ENCODE data around the gene HRAS. TPM values are rescaled to one million over a fixed set of nuclear protein-coding genes. Genes with fewer than 3 reads are reported as not detected.

The HRAS gene
- total RNA-seq, 1 experiment from 2014 or later: 175 TPM

DNA sequence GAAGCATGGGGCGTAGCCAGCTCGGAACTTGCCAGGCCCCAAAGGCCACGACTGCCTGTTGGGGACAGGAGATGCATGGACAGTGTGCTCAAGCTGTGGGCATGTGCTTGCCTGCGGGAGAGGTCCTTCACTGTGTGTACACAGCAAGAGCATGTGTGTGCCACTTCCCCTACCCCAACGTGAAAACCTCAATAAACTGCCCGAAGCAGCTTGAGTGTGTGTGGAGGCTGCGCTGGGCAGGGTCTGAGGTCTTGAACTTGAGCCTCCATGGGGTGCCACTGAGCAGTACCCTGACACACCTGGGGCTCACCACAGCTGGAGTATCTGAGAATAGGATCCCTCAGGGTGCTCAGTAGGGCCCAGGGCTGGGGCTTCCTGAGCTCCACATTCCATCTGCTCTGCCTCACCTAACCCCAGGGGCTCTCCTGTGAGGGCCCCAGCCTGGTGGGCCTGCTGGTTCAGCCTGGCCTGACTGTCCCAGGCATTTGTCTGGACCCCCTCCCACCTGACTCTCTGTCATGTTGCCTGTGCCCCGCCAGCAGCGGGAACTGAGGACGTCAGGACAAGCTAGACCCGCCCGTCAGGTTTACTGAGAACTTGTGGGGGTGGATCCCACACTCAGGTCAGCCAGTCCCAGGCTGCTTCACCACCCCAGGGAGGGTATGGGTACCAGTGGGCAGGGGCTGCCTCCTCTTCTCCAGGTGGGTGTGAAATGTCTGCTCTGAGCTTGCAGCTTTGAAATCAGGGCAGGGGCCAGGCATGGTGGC lies 28.6 kb upstream of the HRAS start:
- intact Hi-C loops (cut with micrococcal nuclease; ENCODE audit: unreplicated experiment) (no loop called here), in situ Hi-C loops (cut with HindIII; ENCODE audit: low pct_unique_long_range_greater_than_20kb, low sequenced_read_pairs) (no loop called here)
- ATAC-seq: no peak
- CTCF ChIA-PET: no interaction called here
- Histone ChIP-seq H3K4me3 (ENCODE audit: low read depth in 2 of 2, low read length in 2 of 2) (no peak overlapping the region), H3K27ac (ENCODE audit: low read length) (no peak overlapping the region), H3K4me1 (ENCODE audit: control insufficient read depth, insufficient read depth, low read length) (peaks cover 48% of the 10 kb centered on the region), H3K9me3 (ENCODE audit: control insufficient read depth, insufficient read depth, low read depth, low read length) (no peaks in the 10 kb centered on the region), H3K36me3 (ENCODE audit: control insufficient read depth, insufficient read depth, low read length) (no peaks in the 10 kb centered on the region), H3K27me3 (ENCODE audit: control insufficient read depth, insufficient read depth, low read length) (no peaks in the 10 kb centered on the region)
- POLR2A ChIA-PET: no interaction called here
- DNase-seq (ENCODE audit: low read depth, low spot score): no peak
- BruUV-seq (replicated peaks): no TSS peak
- no peak for TF ChIP-seq POLR2AphosphoS5 (IDR thresholded peaks at IDR 0.05; ENCODE audit: low read depth, low read length)
- TF ChIP-seq SIN3A (IDR thresholded peaks at IDR 0.05; ENCODE audit: borderline replicate concordance, insufficient read depth, low read depth, low read length): no peak
- TF ChIP-seq TCF7L2 (IDR thresholded peaks at IDR 0.05; ENCODE audit: low read depth, low read length): no peak
- TF ChIP-seq, protein P1, sequence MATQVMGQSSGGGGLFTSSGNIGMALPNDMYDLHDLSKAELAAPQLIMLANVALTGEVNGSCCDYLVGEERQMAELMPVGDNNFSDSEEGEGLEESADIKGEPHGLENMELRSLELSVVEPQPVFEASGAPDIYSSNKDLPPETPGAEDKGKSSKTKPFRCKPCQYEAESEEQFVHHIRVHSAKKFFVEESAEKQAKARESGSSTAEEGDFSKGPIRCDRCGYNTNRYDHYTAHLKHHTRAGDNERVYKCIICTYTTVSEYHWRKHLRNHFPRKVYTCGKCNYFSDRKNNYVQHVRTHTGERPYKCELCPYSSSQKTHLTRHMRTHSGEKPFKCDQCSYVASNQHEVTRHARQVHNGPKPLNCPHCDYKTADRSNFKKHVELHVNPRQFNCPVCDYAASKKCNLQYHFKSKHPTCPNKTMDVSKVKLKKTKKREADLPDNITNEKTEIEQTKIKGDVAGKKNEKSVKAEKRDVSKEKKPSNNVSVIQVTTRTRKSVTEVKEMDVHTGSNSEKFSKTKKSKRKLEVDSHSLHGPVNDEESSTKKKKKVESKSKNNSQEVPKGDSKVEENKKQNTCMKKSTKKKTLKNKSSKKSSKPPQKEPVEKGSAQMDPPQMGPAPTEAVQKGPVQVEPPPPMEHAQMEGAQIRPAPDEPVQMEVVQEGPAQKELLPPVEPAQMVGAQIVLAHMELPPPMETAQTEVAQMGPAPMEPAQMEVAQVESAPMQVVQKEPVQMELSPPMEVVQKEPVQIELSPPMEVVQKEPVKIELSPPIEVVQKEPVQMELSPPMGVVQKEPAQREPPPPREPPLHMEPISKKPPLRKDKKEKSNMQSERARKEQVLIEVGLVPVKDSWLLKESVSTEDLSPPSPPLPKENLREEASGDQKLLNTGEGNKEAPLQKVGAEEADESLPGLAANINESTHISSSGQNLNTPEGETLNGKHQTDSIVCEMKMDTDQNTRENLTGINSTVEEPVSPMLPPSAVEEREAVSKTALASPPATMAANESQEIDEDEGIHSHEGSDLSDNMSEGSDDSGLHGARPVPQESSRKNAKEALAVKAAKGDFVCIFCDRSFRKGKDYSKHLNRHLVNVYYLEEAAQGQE (IDR thresholded peaks at IDR 0.05; ENCODE audit: insufficient read depth in 1 of 2, low read depth in 2 of 2, low read length in 1 of 2): no peak
- TF ChIP-seq, protein P2, sequence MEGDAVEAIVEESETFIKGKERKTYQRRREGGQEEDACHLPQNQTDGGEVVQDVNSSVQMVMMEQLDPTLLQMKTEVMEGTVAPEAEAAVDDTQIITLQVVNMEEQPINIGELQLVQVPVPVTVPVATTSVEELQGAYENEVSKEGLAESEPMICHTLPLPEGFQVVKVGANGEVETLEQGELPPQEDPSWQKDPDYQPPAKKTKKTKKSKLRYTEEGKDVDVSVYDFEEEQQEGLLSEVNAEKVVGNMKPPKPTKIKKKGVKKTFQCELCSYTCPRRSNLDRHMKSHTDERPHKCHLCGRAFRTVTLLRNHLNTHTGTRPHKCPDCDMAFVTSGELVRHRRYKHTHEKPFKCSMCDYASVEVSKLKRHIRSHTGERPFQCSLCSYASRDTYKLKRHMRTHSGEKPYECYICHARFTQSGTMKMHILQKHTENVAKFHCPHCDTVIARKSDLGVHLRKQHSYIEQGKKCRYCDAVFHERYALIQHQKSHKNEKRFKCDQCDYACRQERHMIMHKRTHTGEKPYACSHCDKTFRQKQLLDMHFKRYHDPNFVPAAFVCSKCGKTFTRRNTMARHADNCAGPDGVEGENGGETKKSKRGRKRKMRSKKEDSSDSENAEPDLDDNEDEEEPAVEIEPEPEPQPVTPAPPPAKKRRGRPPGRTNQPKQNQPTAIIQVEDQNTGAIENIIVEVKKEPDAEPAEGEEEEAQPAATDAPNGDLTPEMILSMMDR (IDR thresholded peaks at IDR 0.05): no peak

DNA sequence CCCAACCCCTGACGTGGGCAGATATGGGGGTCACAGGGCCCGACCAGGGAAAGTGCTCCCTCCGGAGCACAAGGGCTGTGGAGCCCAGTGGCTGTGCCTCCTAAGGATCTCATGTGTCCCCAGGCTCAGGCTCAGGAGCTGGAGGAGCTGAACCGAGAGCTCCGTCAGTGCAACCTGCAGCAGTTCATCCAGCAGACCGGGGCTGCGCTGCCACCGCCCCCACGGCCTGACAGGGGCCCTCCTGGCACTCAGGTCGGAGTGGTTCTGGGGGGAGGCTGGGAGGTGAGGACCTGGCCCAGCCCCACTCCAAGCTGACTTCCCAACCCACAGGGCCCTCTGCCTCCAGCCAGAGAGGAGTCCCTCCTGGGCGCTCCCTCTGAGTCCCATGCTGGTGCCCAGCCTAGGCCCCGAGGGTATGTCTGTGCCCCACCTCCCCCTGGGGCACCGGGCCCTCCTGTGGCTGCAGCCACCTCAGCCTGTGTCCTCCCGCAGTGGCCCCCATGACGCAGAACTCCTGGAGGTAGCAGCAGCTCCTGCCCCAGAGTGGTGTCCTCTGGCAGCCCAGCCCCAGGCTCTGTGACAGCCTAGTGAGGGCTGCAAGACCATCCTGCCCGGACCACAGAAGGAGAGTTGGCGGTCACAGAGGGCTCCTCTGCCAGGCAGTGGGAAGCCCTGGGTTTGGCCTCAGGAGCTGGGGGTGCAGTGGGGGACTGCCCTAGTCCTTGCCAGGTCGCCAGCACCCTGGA lies 27.9 kb upstream of the HRAS start:
- Histone ChIP-seq H3K4me1 (ENCODE audit: control insufficient read depth, insufficient read depth, low read length) (peaks cover 47% of the 10 kb centered on the region), H3K36me3 (ENCODE audit: control insufficient read depth, insufficient read depth, low read length) (no peaks in the 10 kb centered on the region), H3K4me3 (ENCODE audit: low read depth in 2 of 2, low read length in 2 of 2) (no peak overlapping the region), H3K9me3 (ENCODE audit: control insufficient read depth, insufficient read depth, low read depth, low read length) (no peaks in the 10 kb centered on the region), H3K27ac (ENCODE audit: low read length) (no peak overlapping the region), H3K27me3 (ENCODE audit: control insufficient read depth, insufficient read depth, low read length) (no peaks in the 10 kb centered on the region)
- BruUV-seq (replicated peaks): no TSS peak
- ATAC-seq: no peak
- in situ Hi-C loops (cut with HindIII; ENCODE audit: low pct_unique_long_range_greater_than_20kb, low sequenced_read_pairs) (no loop called here), intact Hi-C loops (cut with micrococcal nuclease; ENCODE audit: unreplicated experiment) (no loop called here)
- no peak for DNase-seq (ENCODE audit: low read depth, low spot score)
- ChIA-PET POLR2A (no interaction called here), CTCF (no interaction called here)
- TF ChIP-seq SIN3A (IDR thresholded peaks at IDR 0.05; ENCODE audit: borderline replicate concordance, insufficient read depth, low read depth, low read length): no peak
- no peak for TF ChIP-seq TCF7L2 (IDR thresholded peaks at IDR 0.05; ENCODE audit: low read depth, low read length)
- TF ChIP-seq, protein P1 (IDR thresholded peaks at IDR 0.05; ENCODE audit: insufficient read depth in 1 of 2, low read depth in 2 of 2, low read length in 1 of 2): no peak
- TF ChIP-seq, protein P2 (IDR thresholded peaks at IDR 0.05): no peak
- TF ChIP-seq POLR2AphosphoS5 (IDR thresholded peaks at IDR 0.05; ENCODE audit: low read depth, low read length): no peak; the same call in 1 of the 2 replicates

All from Panc1 (cell line).